Measurements from ENCODE around the gene CCDC85B.

CCDC85B gene

GRCh38 chr11:65922565-65922964 lies 32.1 kb downstream of the CCDC85B start:
- peaks cover 13% of the 10 kb centered on the region for H3K79me1 ChIP-seq (ENCODE audit: low read length)
- H3K4me3 ChIP-seq (ENCODE audit: low read length) = no peak overlapping the region
- H3K4me2 ChIP-seq (ENCODE audit: low read length) = no peak overlapping the region
- H2BK120ac ChIP-seq (ENCODE audit: low read depth, low read length) = no peak overlapping the region
- H3K36me3 ChIP-seq (ENCODE audit: control insufficient read depth, insufficient read depth, low read length) = no peaks in the 10 kb centered on the region
- no peak overlapping the region for H3K27ac ChIP-seq (ENCODE audit: low read depth, low read length)
- no peak overlapping the region for H4K8ac ChIP-seq (ENCODE audit: low read depth, low read length)
- H3K4me1 ChIP-seq (ENCODE audit: control insufficient read depth, low read depth, low read length) = peaks cover 3% of the 10 kb centered on the region
- H3K56ac ChIP-seq (ENCODE audit: low read length) = no peak overlapping the region
- H3K79me2 ChIP-seq (ENCODE audit: control insufficient read depth, insufficient read depth, low read length) = peaks cover 8% of the 10 kb centered on the region
- H2AK5ac ChIP-seq (ENCODE audit: low read length) = no peak overlapping the region
- no peak overlapping the region for H3K9ac ChIP-seq (ENCODE audit: low read length)
- no peak for DNase-seq
- H4K5ac ChIP-seq (ENCODE audit: low read length) = no peak overlapping the region
- WGBS (ENCODE audit: extremely low coverage, insufficient coverage, low lambda C conversion rate) = no CpG with 5 or more reads among the region's 3 CpGs
- no peak overlapping the region for H3K18ac ChIP-seq (ENCODE audit: low read length)
- H3K23ac ChIP-seq (ENCODE audit: low read length) = no peak overlapping the region
- H2BK15ac ChIP-seq (replicated peaks; ENCODE audit: low read depth) = no peak overlapping the region
- no peak overlapping the region for H3K4ac ChIP-seq (ENCODE audit: low read depth, low read length)
- H2BK5ac ChIP-seq (ENCODE audit: low read length) = no peak overlapping the region
- no peaks in the 10 kb centered on the region for H3K27me3 ChIP-seq (ENCODE audit: insufficient read depth, low read length, poor library complexity)

DNA sequence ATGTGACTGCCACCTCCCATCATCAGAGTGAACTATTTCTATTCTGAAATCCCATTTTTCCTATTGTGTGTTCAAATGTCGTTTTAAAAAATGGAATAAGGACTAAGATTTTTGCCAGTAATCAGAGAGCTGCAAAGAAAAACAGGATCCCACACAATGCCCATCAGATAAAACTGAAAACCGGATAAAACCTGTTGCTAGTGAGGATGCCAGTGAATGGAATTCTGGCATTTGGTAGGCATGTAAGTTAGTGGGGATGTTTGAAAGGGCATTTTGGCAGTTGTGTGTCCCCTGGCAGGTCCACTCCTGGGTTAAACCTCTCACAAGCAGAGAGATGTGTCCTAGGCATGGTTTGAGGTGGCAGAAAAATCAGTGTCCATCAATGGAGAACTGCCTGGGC lies 34.9 kb downstream of the CCDC85B start:
- Histone ChIP-seq H4K8ac (ENCODE audit: low read depth, low read length) (no peak overlapping the region), H3K9ac (ENCODE audit: low read length) (no peak overlapping the region), H2AK5ac (ENCODE audit: low read length) (no peak overlapping the region), H3K79me2 (ENCODE audit: control insufficient read depth, insufficient read depth, low read length) (no peaks in the 10 kb centered on the region), H2BK5ac (ENCODE audit: low read length) (no peak overlapping the region), H3K36me3 (ENCODE audit: control insufficient read depth, insufficient read depth, low read length) (no peaks in the 10 kb centered on the region), H3K56ac (ENCODE audit: low read length) (no peak overlapping the region), H3K27ac (ENCODE audit: low read depth, low read length) (no peak overlapping the region), H3K4me1 (ENCODE audit: control insufficient read depth, low read depth, low read length) (no peaks in the 10 kb centered on the region), H3K18ac (ENCODE audit: low read length) (no peak overlapping the region), H3K4ac (ENCODE audit: low read depth, low read length) (no peak overlapping the region), H2BK120ac (ENCODE audit: low read depth, low read length) (no peak overlapping the region), H2BK15ac (replicated peaks; ENCODE audit: low read depth) (no peak overlapping the region), H3K27me3 (ENCODE audit: insufficient read depth, low read length, poor library complexity) (no peaks in the 10 kb centered on the region), H3K79me1 (ENCODE audit: low read length) (no peaks in the 10 kb centered on the region), H3K4me2 (ENCODE audit: low read length) (no peak overlapping the region), H3K23ac (ENCODE audit: low read length) (no peak overlapping the region), H4K5ac (ENCODE audit: low read length) (no peak overlapping the region), H3K4me3 (ENCODE audit: low read length) (no peak overlapping the region)
- WGBS (ENCODE audit: extremely low coverage, insufficient coverage, low lambda C conversion rate) = no CpG with 5 or more reads among the region's 2 CpGs
- no peak for DNase-seq

- Histone ChIP-seq H2BK5ac (ENCODE audit: low read length) (no peak overlapping the region), H3K4me2 (ENCODE audit: low read length) (no peak overlapping the region), H3K27me3 (ENCODE audit: insufficient read depth, low read length, poor library complexity) (no peaks in the 10 kb centered on the region), H4K5ac (ENCODE audit: low read length) (no peak overlapping the region), H3K18ac (ENCODE audit: low read length) (no peak overlapping the region), H2BK15ac (replicated peaks; ENCODE audit: low read depth) (no peak overlapping the region), H2BK120ac (ENCODE audit: low read depth, low read length) (no peak overlapping the region), H4K8ac (ENCODE audit: low read depth, low read length) (no peak overlapping the region), H3K4ac (ENCODE audit: low read depth, low read length) (no peak overlapping the region), H3K9ac (ENCODE audit: low read length) (no peak overlapping the region), H3K4me1 (ENCODE audit: control insufficient read depth, low read depth, low read length) (no peaks in the 10 kb centered on the region), H3K23ac (ENCODE audit: low read length) (no peak overlapping the region), H3K79me2 (ENCODE audit: control insufficient read depth, insufficient read depth, low read length) (no peaks in the 10 kb centered on the region), H3K56ac (ENCODE audit: low read length) (peak overlapping the region; percentile 34), H2AK5ac (ENCODE audit: low read length) (no peak overlapping the region), H3K79me1 (ENCODE audit: low read length) (no peaks in the 10 kb centered on the region), H3K4me3 (ENCODE audit: low read length) (no peak overlapping the region), H3K27ac (ENCODE audit: low read depth, low read length) (no peak overlapping the region), H3K36me3 (ENCODE audit: control insufficient read depth, insufficient read depth, low read length) (no peaks in the 10 kb centered on the region)
- no peak for DNase-seq
- WGBS (ENCODE audit: extremely low coverage, insufficient coverage, low lambda C conversion rate) = no CpG with 5 or more reads among the region's 9 CpGs
Measured at GRCh38 chr11:65927904-65928397, 37.5 kb downstream of the CCDC85B start.

DNA sequence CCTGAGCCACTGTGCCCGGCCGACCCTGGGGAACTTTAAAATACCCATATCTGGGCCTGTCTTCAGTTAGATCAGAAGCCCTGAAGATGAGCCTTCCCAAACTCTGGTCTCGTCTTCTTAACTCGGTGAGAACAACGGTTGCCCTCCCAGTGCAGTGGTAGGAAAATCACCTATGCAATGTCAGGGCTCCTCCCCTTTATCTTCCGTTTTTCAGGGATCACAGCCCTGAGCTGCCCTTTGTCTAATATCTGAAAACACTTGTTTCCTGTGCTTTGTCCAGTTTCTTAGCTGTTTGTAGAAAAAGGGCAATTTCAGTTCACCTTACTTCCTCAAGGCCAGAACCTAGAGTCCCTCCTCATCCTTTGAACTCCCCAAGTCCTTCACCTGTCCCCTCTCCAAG lies 38.2 kb downstream of the CCDC85B start:
- no peaks in the 10 kb centered on the region for H3K27me3 ChIP-seq (ENCODE audit: insufficient read depth, low read length, poor library complexity)
- no peaks in the 10 kb centered on the region for H3K36me3 ChIP-seq (ENCODE audit: control insufficient read depth, insufficient read depth, low read length)
- H3K79me2 ChIP-seq (ENCODE audit: control insufficient read depth, insufficient read depth, low read length) = no peaks in the 10 kb centered on the region
- no peak for DNase-seq
- no peak overlapping the region for H4K5ac ChIP-seq (ENCODE audit: low read length)
- H2AK5ac ChIP-seq (ENCODE audit: low read length) = no peak overlapping the region
- H2BK5ac ChIP-seq (ENCODE audit: low read length) = no peak overlapping the region
- no peak overlapping the region for H2BK15ac ChIP-seq (replicated peaks; ENCODE audit: low read depth)
- no peak overlapping the region for H3K23ac ChIP-seq (ENCODE audit: low read length)
- no peak overlapping the region for H3K18ac ChIP-seq (ENCODE audit: low read length)
- H3K79me1 ChIP-seq (ENCODE audit: low read length) = no peaks in the 10 kb centered on the region
- no peak overlapping the region for H3K4me3 ChIP-seq (ENCODE audit: low read length)
- H2BK120ac ChIP-seq (ENCODE audit: low read depth, low read length) = no peak overlapping the region
- no peaks in the 10 kb centered on the region for H3K4me1 ChIP-seq (ENCODE audit: control insufficient read depth, low read depth, low read length)
- no peak overlapping the region for H3K56ac ChIP-seq (ENCODE audit: low read length)
- H3K9ac ChIP-seq (ENCODE audit: low read length) = no peak overlapping the region
- H3K4ac ChIP-seq (ENCODE audit: low read depth, low read length) = no peak overlapping the region
- WGBS (ENCODE audit: extremely low coverage, insufficient coverage, low lambda C conversion rate) = no CpG with 5 or more reads among the region's 6 CpGs
- H4K8ac ChIP-seq (ENCODE audit: low read depth, low read length) = no peak overlapping the region
- no peak overlapping the region for H3K27ac ChIP-seq (ENCODE audit: low read depth, low read length)
- H3K4me2 ChIP-seq (ENCODE audit: low read length) = no peak overlapping the region

DNA sequence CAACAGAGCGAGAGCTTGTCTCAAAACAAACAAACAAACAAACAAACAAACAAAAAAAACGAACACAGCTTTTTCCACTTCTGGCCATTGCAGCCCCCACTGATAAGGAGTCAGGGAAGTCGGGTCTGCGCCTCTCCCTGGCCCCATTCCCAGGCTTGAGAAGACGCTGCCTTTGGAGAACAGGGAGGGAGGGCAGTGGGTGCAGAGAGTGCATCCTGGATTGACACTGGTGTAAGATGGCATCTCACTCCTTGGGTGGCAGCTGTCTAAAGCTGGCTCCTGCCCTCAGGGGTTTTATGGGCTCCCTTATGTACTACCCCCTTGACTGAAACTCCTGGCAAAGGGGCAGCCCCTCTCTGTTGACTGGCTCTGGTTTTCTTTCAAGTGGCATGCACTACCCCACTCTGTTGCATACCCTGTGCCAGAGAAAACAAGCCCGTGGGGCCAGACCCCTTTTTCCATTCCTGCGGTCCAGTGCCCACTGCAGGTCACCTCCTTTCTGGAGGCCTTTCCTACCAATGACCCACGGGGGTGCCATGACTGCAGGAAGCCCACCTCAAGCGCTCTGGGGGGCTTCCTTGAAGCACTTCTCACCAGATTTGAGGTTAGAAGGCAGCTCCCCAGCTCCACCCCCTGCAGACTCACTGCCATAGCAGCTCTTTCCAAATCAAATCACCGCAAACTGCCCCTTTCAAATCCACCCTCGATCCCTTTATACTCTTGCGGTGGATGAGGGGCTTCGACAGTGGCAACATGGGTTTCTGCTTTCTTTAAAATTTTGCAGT lies 41.5 kb downstream of the CCDC85B start:
- DNase-seq = no peak
- Histone ChIP-seq H3K79me2 (ENCODE audit: control insufficient read depth, insufficient read depth, low read length) (no peaks in the 10 kb centered on the region), H3K36me3 (ENCODE audit: control insufficient read depth, insufficient read depth, low read length) (no peaks in the 10 kb centered on the region), H2BK5ac (ENCODE audit: low read length) (no peak overlapping the region), H4K5ac (ENCODE audit: low read length) (no peak overlapping the region), H2AK5ac (ENCODE audit: low read length) (no peak overlapping the region), H3K27me3 (ENCODE audit: insufficient read depth, low read length, poor library complexity) (no peaks in the 10 kb centered on the region), H4K8ac (ENCODE audit: low read depth, low read length) (no peak overlapping the region), H3K79me1 (ENCODE audit: low read length) (no peaks in the 10 kb centered on the region), H3K4me1 (ENCODE audit: control insufficient read depth, low read depth, low read length) (no peaks in the 10 kb centered on the region), H2BK120ac (ENCODE audit: low read depth, low read length) (no peak overlapping the region), H3K4me3 (ENCODE audit: low read length) (no peak overlapping the region), H3K18ac (ENCODE audit: low read length) (no peak overlapping the region), H2BK15ac (replicated peaks; ENCODE audit: low read depth) (no peak overlapping the region), H3K4me2 (ENCODE audit: low read length) (no peak overlapping the region), H3K27ac (ENCODE audit: low read depth, low read length) (no peak overlapping the region), H3K9ac (ENCODE audit: low read length) (no peak overlapping the region), H3K56ac (ENCODE audit: low read length) (no peak overlapping the region), H3K23ac (ENCODE audit: low read length) (no peak overlapping the region), H3K4ac (ENCODE audit: low read depth, low read length) (no peak overlapping the region)
- no CpG with 5 or more reads among the region's 13 CpGs for WGBS (ENCODE audit: extremely low coverage, insufficient coverage, low lambda C conversion rate)

DNA sequence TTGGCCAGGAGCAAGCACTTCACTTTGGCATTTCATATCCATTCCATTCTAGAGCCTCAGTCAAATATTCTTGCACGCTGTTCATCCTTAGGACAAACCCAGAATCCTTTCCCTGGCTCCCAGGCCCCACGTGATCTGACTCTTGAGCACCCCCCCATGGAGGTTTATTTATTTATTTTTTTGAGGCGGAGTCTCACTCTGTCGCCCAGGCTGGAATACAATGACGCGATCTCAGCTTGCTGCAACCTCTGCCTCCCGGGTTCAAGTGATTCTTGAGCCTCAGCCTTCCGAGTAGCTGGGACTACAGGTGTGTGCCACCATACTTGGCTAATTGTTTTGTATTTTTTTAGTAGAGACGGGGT lies 42.1 kb downstream of the CCDC85B start:
- no peak overlapping the region for H2BK120ac ChIP-seq (ENCODE audit: low read depth, low read length)
- H2BK15ac ChIP-seq (replicated peaks; ENCODE audit: low read depth) = no peak overlapping the region
- H4K5ac ChIP-seq (ENCODE audit: low read length) = no peak overlapping the region
- H3K9ac ChIP-seq (ENCODE audit: low read length) = no peak overlapping the region
- H4K8ac ChIP-seq (ENCODE audit: low read depth, low read length) = no peak overlapping the region
- no peak overlapping the region for H3K4me3 ChIP-seq (ENCODE audit: low read length)
- no peak overlapping the region for H3K18ac ChIP-seq (ENCODE audit: low read length)
- H2AK5ac ChIP-seq (ENCODE audit: low read length) = no peak overlapping the region
- no peaks in the 10 kb centered on the region for H3K79me1 ChIP-seq (ENCODE audit: low read length)
- H3K27me3 ChIP-seq (ENCODE audit: insufficient read depth, low read length, poor library complexity) = no peaks in the 10 kb centered on the region
- no peak overlapping the region for H2BK5ac ChIP-seq (ENCODE audit: low read length)
- H3K56ac ChIP-seq (ENCODE audit: low read length) = peak overlapping the region; percentile 25
- DNase-seq = peak; percentile 60
- no CpG with 5 or more reads among the region's 9 CpGs for WGBS (ENCODE audit: extremely low coverage, insufficient coverage, low lambda C conversion rate)
- H3K4me1 ChIP-seq (ENCODE audit: control insufficient read depth, low read depth, low read length) = no peaks in the 10 kb centered on the region
- no peaks in the 10 kb centered on the region for H3K36me3 ChIP-seq (ENCODE audit: control insufficient read depth, insufficient read depth, low read length)
- no peak overlapping the region for H3K23ac ChIP-seq (ENCODE audit: low read length)
- H3K79me2 ChIP-seq (ENCODE audit: control insufficient read depth, insufficient read depth, low read length) = no peaks in the 10 kb centered on the region
- H3K4me2 ChIP-seq (ENCODE audit: low read length) = no peak overlapping the region
- no peak overlapping the region for H3K4ac ChIP-seq (ENCODE audit: low read depth, low read length)
- no peak overlapping the region for H3K27ac ChIP-seq (ENCODE audit: low read depth, low read length)

All from mesendoderm (in vitro differentiated cells).